Skeletal muscle tissue (tissue), 4 donors: Measurements from ENCODE around the gene TSPEAR. TPM values are rescaled to one million over a fixed set of nuclear protein-coding genes. Genes with fewer than 3 reads are reported as not detected.
"Not testable (repeated sequence)": the region's sequence is repeated elsewhere in the genome, so short reads cannot be mapped to it uniquely, and the experiment has no call there.

Experiments used
- H3K27ac ChIP-seq: one replicate; pipeline ENCODE4 v1.7.0; 2013; ENCODE audit warnings: mild to moderate bottlenecking, low read depth, low read length, inconsistent platforms
- H3K27me3 ChIP-seq, 3 donors: one replicate each; pipeline ENCODE4 v1.7.0; 2013; ENCODE audit warnings: low read length in 3 of 3; ENCODE audit not compliant: control insufficient read depth in 3 of 3, insufficient read depth in 3 of 3
- H3K36me3 ChIP-seq, 3 donors: one replicate each; pipeline ENCODE4 v1.7.0; 2013; ENCODE audit warnings: low read length in 3 of 3; ENCODE audit not compliant: control insufficient read depth in 3 of 3, insufficient read depth in 3 of 3
- H3K4me1 ChIP-seq, 3 donors: one replicate each; pipeline ENCODE4 v1.7.0; 2013; ENCODE audit warnings: low read length in 3 of 3, mild to moderate bottlenecking in 3 of 3; ENCODE audit not compliant: control insufficient read depth in 3 of 3, insufficient read depth in 3 of 3
- H3K4me3 ChIP-seq, 3 donors: one replicate each; pipeline ENCODE4 v1.7.0; 2013; ENCODE audit warnings: low read length in 3 of 3
- H3K9ac ChIP-seq, 3 donors: one replicate each; pipeline ENCODE4 v1.7.0; 2013; ENCODE audit warnings: low read length in 3 of 3, mild to moderate bottlenecking in 3 of 3, moderate library complexity in 2 of 3, low read depth in 1 of 3
- H3K9me3 ChIP-seq, 3 donors: one replicate each; pipeline ENCODE4 v1.7.0; 2013; ENCODE audit warnings: low read length in 3 of 3; ENCODE audit not compliant: control insufficient read depth in 3 of 3
- total RNA-seq: library from RNA; depleted of rRNA; stranded (reverse); fragments of >200 nt; gene quantifications from one replicate; pipeline ENCODE4 v1.2.3, GENCODE V29; 2014
- donor health status: Osteomylitis.

Gene TSPEAR
- total RNA-seq, 1 donor from 2014 or later = not detected

GRCh38 chr21:44503006-44503889 lies 208.1 kb downstream of the TSPEAR start:
- H3K9me3 ChIP-seq, H3K4me1 ChIP-seq, H3K36me3 ChIP-seq, H3K9ac ChIP-seq, H3K27ac ChIP-seq, H3K4me3 ChIP-seq: not testable (repeated sequence)
- H3K27me3 ChIP-seq = peaks cover 19 to 45% (median 42%) of the 10 kb centered on the region in 3 donors

DNA sequence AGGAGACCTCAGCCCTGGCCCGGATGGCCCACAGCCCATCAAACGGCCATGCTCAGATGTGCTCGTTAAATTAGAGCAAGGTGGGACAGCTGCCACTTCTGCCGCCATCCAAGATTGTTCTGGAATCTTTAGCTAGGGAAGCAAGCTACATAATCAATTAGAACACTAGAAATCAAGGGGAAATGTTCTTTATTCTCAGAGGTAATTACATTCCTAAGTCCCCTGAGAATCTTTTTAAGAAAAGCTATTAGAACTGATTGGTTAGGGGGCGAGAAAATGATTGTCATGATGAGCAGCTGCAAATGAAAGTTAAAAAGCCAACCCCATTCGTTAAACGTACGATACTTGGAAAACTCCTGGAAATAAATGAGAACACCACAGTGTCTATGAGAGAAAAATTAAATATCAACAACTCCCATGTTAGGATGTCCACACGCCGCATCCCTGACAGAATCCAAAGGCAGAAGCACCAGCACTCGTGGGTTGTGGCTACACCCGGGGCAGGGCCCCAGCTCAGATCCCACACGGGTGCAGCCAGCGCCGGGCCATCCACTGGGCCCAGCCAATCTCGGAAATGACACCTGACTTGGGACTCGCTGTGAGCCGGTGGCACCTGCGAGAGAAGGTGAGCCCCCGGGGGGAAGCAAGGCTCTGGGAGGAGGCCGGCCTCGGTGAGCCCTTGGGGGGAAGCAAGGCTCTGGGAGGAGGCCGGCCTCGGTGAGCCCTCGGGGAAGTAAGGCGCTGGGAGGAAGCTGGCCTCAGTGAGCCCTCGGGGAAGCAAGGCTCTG lies 209.0 kb downstream of the TSPEAR start:
- Histone ChIP-seq H3K9me3 (no peaks in the 10 kb centered on the region), H3K4me3 (no peak overlapping the region), H3K27ac (no peak overlapping the region), H3K36me3 (no peaks in the 10 kb centered on the region), H3K27me3 (peaks cover 19 to 46% (median 43%) of the 10 kb centered on the region in 3 donors), H3K9ac (no peak overlapping the region), H3K4me1 (peaks cover 0 to 4% (median 0%) of the 10 kb centered on the region in 3 donors)

DNA sequence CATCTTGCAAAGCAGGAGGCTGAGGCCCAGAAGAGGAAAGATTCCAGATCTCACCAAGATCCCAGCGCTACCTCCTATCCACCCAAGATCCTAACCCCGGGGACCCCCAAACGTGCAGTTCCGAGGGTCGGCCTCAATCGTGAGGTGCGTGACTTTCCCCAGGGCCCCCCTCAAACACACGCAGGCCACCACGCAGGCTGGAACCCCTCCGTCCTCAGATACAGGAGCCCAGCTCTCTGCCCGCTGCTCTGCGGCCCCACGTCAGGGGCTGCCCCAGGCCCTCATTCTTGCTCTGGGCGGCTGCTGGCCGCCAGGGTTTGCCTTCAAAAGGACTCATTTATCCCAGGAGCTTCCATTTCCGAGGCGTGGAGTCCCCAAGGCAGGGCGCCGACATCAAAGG lies 211.3 kb downstream of the TSPEAR start:
- Histone ChIP-seq H3K4me1 (peaks cover 0 to 4% (median 0%) of the 10 kb centered on the region in 3 donors), H3K36me3 (no peaks in the 10 kb centered on the region), H3K9me3 (no peaks in the 10 kb centered on the region), H3K27me3 (peaks cover 18 to 43% (median 37%) of the 10 kb centered on the region in 3 donors), H3K4me3 (no peak overlapping the region), H3K27ac (no peak overlapping the region), H3K9ac (no peak overlapping the region)

- Histone ChIP-seq H3K4me3 (no peak overlapping the region), H3K27ac (no peak overlapping the region), H3K4me1 (peaks cover 0 to 4% (median 0%) of the 10 kb centered on the region in 3 donors), H3K9ac (no peak overlapping the region), H3K27me3 (peaks cover 18 to 48% (median 42%) of the 10 kb centered on the region in 3 donors), H3K36me3 (no peaks in the 10 kb centered on the region), H3K9me3 (no peaks in the 10 kb centered on the region)
Measured at GRCh38 chr21:44499631-44500030, 211.7 kb downstream of the TSPEAR start.

- H3K4me1 ChIP-seq = peaks cover 0 to 4% (median 0%) of the 10 kb centered on the region in 3 donors
- H3K4me3 ChIP-seq = no peak overlapping the region
- H3K27ac ChIP-seq = no peak overlapping the region
- H3K9me3 ChIP-seq = no peaks in the 10 kb centered on the region
- H3K27me3 ChIP-seq = peaks cover 18 to 51% (median 47%) of the 10 kb centered on the region in 3 donors
- H3K9ac ChIP-seq = no peak overlapping the region
- no peaks in the 10 kb centered on the region for H3K36me3 ChIP-seq
Measured at GRCh38 chr21:44499211-44499560, 212.2 kb downstream of the TSPEAR start.

GRCh38 chr21:44498280-44499210 lies 212.8 kb downstream of the TSPEAR start:
- Histone ChIP-seq H3K9me3 (no peaks in the 10 kb centered on the region), H3K9ac (no peak overlapping the region), H3K27ac (no peak overlapping the region), H3K27me3 (peaks cover 18 to 55% (median 53%) of the 10 kb centered on the region in 3 donors), H3K4me3 (no peak overlapping the region), H3K4me1 (peaks cover 0 to 4% (median 0%) of the 10 kb centered on the region in 3 donors), H3K36me3 (no peaks in the 10 kb centered on the region)

DNA sequence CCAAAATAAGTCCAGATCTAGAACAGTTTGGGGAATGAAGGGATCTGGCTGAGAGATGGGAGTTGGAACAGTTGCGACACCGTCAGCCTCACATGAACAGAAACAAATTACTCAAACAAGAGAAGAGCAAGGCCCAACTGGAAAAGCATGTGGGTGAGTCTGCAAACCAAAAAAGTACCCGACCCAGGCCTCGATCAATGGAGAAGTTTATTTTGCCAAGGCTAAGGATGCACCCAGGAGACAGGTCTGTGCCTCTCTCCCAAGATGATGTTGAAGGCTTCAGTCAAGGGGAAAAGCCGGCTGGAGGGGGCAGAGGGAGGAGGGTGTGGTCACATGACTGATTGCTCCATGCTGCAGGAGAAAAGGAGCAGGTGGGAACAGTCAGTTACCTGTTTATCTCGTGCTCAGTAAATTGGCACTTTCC lies 213.7 kb downstream of the TSPEAR start:
- Histone ChIP-seq H3K9me3 (peaks cover 0 to 5% (median 5%) of the 10 kb centered on the region in 3 donors), H3K36me3 (no peaks in the 10 kb centered on the region), H3K4me3 (no peak overlapping the region), H3K4me1 (peaks cover 0 to 4% (median 0%) of the 10 kb centered on the region in 3 donors), H3K27me3 (peaks cover 18 to 56% (median 55%) of the 10 kb centered on the region in 3 donors), H3K9ac (no peak overlapping the region), H3K27ac (no peak overlapping the region)

DNA sequence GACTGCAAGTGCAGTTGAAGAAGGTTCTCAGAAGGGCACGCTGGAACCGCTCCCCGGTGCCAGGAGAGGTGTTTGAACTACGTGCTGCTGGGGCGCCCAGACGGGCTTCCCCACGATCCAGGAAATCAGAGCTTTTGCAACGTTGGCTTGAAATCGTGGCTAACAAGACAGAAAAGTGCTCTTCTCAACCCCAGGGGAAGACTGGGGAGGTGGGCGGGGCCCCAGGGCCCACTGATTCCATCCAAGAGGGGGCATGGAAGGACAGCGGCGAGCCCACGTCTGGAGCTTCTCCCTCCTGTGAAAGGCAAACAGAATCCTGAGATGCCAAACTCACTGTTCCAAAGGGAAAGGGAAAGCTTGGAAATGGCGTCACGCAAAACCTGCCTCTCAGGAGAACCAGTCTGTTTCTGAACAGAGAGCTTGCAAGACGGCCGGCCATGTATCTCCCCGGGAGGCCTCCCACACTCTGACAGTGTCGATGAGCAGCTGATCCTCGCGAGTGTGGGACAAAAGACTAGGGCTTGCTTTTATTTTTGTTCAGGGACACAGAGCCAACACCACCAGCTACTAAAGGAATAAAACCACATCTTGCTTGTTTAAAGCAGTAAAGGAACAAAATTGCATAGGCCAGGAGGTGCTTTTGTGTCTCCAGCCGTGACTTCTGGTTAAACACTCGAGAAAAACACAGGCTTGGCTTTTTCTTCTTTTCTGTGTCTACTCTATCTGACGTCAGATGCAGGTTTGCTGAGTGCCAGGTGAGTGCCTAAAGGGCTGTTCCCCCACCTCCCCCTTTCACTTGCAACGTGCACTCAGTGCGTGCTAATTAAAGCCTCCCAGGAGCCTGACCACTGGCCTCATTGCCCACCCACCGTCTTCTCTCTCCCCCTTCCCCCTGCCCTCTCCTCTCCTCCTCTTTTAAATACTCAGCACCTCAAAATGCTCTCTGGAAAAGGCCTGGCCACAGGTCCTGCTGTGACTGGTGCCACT lies 214.5 kb downstream of the TSPEAR start:
- Histone ChIP-seq H3K27ac (no peak overlapping the region), H3K9me3 (peaks cover 0 to 8% (median 5%) of the 10 kb centered on the region in 3 donors), H3K27me3 (peaks cover 18 to 59% (median 51%) of the 10 kb centered on the region in 3 donors), H3K4me3 (no peak overlapping the region), H3K4me1 (peaks cover 0 to 4% (median 0%) of the 10 kb centered on the region in 3 donors), H3K9ac (no peak overlapping the region), H3K36me3 (no peaks in the 10 kb centered on the region)
